Brain pericyte (primary cell): ENCODE measurements around the gene ACP4.
"Not testable (repeated sequence)": the region's sequence is repeated elsewhere in the genome, so short reads cannot be mapped to it uniquely, and the experiment has no call there.

Experiments used
- DNase-seq: peaks from one replicate; pipeline ENCODE4 v3.0.0-alpha.2; 2012; ENCODE audit warnings: low read depth, low spot score

ACP4 gene, protein sequence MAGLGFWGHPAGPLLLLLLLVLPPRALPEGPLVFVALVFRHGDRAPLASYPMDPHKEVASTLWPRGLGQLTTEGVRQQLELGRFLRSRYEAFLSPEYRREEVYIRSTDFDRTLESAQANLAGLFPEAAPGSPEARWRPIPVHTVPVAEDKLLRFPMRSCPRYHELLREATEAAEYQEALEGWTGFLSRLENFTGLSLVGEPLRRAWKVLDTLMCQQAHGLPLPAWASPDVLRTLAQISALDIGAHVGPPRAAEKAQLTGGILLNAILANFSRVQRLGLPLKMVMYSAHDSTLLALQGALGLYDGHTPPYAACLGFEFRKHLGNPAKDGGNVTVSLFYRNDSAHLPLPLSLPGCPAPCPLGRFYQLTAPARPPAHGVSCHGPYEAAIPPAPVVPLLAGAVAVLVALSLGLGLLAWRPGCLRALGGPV

GRCh38 chr19:50790396-50790795 lies at the start of gene ACP4:
Gene ACP4, plus strand, starts transcription at chr19:50790415. Its CDS starts 0 bp downstream, at chr19:50790415.
- DNase-seq: no peak

- no peak for DNase-seq
Observed at GRCh38 chr19:50741179-50741933, 48.9 kb upstream of the ACP4 start.

DNA sequence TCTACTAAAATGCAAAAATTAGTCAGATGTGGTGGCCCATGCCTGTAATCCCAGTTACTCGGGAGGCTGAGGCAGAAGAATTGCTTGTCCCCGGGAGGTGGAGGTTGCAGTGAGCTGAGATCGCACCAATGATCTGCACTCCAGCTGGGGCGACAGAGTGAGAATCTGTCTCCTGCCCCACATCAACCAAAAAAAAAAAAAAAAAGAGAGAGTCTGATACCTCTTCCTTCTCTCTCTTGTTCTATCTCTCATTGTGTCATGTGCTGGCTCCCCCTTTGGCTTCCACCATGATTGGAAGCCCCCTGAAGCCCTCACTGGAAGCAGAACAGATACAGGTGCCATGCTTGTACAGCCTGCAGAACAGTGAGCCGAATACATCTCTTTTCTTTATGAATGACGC lies 46.7 kb upstream of the ACP4 start:
- DNase-seq: no peak

DNA sequence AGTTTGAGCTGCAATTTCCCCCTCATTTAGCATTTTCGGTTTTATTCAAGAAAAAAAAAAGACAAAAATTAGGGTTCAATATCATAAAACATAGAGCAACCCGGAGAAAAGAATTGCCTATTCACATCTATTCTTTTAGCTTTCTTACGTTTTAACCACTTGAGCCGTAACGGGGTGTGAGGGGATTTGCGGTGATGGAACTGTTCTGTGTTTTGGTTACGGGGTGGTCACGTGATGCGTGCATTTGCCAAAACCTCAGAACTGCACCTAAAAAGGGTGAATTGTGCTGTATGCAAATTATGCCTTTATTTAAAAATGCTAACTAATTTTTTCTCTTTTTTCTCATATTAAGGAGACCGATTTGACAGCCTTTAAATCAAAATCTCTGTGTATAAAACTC lies 45.0 kb upstream of the ACP4 start:
- no peak for DNase-seq

- not testable (repeated sequence) for DNase-seq
Observed at GRCh38 chr19:50747141-50747540, 43.1 kb upstream of the ACP4 start.

DNA sequence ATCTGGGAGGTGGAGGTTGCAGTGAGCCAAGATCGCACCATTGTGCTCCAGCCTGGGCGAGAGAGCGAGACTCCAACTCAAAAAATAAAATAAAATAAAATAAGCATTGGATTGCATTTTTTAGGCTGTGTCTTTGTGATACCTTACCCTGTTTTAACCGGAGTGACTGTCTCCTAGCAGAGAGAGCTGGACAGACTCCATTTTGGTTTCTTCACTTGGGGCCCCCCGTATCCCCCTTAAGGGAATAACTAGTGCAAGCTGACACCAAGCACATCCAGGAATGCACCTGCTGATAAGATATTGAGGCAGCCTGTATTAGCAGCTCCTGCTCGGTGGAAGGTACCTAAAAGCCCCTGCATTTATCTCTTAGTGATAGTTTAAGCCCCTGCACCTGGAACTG lies 40.7 kb upstream of the ACP4 start:
- DNase-seq: no peak

DNA sequence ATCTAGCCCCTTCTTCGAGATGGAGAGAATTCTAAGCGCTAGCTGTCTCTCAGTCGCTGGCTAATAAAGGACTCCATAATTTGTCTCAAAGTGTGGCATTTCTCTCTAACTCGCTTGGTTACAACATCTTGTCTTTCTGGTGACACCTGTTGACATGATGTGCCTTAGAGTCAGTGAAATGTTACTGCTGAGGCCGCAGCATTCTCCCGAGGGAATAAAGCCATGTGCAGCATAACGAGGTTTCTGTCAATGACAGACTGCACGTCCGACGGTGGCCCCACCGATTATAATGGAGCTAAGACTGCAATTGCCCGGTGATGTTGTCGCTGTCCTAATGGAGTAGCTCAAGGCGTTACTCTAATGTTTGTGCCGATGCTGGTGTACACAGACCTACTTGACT lies 40.2 kb upstream of the ACP4 start:
- DNase-seq: no peak

DNA sequence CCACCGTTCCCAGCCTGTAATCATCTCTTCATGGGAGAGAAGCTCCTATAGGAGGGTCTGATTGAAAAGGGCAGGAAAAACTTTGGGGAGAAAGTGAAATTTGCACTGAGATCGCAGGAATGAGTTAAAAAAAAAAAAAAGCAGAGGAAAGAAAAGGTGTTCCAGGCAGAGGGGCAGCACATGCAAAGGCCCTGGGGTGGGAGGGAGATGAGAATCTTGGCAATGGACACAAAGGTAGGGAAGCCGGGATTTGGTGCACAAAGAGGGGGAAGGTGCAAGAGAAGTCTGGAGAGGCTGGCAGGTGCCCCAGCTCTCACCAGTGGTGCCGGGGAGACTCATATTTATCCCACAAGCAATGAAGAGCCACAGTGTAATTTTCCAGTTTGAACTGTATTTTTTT lies 36.3 kb upstream of the ACP4 start:
- no peak for DNase-seq

DNA sequence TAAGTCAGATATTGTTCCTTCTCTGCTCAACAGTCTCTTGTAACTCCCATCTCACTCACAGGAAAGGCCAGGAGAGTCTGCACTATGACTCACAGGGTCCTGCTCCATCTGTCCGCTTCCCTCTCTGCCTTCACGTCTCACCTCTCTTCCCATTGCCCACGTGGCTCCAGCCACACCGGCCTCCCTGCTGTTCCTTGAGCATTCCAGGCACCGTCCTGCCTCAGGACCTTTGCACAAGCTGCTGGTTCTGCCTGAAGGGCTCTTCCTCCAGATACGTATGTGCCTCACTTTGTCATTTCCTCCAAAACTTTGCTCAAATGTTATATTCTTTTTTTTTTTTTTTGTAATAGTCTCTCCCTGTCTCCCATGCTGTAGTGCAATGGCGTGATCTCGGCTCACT lies 34.0 kb upstream of the ACP4 start:
- DNase-seq: not testable (repeated sequence)

DNA sequence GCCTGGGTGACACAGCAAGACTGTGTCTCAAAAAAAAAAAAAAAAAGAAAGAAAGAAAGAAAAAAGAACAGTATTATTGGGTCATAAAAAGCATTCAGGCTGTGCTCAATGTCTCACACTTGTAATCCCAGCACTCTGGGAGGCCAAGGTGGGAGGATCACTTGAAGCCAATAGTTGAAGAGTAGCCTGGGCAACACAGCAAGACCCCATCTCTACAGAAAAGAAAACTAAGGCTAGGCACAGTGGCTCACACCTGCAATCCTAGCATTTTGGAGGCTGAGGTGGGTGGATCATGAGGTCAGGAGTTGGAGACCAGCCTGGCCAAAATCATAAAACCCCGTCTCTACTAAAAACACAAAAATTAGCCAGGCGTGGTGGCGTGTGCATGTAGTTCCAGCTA lies 32.6 kb upstream of the ACP4 start:
- DNase-seq: not testable (repeated sequence)

GRCh38 chr19:50759076-50759475 lies 31.1 kb upstream of the ACP4 start:
- DNase-seq: not testable (repeated sequence)

GRCh38 chr19:50759886-50760285 lies 30.3 kb upstream of the ACP4 start:
- no peak for DNase-seq

DNA sequence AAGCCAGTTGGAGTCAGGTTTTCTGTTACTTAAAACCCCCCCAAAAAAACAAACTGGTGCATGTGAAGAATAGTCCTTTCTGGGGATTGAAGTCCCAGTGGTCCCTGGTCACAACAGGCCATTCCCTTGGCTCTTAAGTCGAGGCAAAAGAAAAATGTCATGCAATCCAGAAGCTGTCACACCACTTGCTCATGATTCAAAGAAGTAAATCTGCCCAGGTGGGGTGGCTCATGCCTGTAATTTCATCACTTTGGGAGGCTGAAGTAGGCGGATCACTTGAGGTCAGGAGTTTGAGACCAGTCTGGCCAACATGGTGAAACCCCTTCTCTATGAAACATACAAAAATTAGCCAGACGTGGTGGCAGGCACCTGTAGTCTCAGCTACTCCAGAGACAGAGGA lies 28.7 kb upstream of the ACP4 start:
- not testable (repeated sequence) for DNase-seq

DNA sequence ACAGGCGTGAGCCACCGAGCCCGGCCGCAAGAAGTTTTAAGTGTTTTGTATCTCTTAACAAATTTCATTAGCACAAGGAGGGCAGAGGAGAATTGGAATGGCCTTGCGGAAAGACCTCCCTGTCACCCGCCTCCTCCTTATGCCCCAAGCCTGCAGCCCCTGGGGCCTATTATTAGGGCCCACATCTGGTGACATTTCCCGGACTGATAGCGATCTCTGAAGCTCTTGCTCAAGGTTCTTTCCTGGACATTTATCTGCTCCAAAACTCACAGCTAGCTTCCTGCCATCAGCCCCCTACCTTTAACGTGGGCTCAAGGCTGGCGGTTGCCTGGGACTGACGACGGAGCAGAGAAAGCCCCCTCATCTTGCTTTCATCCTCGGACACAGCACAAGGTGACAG lies 26.7 kb upstream of the ACP4 start:
- DNase-seq: not testable (repeated sequence)

- no peak for DNase-seq
Observed at GRCh38 chr19:50764409-50764808, 25.8 kb upstream of the ACP4 start.

GRCh38 chr19:50766746-50767145 lies 23.5 kb upstream of the ACP4 start:
- not testable (repeated sequence) for DNase-seq

GRCh38 chr19:50767263-50767662 lies 23.0 kb upstream of the ACP4 start:
- not testable (repeated sequence) for DNase-seq

DNA sequence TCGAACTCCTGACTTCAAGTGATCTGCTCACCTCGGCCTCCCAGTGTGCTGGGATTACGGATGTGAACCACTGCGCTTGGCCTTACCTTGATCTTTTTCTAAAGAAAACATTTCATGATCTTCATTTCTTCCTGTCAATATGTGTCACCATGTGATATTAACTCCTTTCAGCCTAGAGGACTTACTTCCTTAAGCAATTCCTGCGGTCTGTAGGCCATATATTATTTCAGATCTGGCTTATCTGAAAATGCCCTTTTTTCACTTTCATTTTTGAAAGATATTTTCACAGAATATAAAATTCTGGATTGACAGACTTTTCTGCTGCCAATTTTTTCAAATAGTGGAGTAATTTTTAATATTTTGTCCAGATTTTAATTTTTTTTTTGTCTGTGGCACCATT lies 21.9 kb upstream of the ACP4 start:
- no peak for DNase-seq

GRCh38 chr19:50770164-50770563 lies 20.1 kb upstream of the ACP4 start, which contains the start of gene GPR32:
Gene GPR32, plus strand, starts transcription at chr19:50770464. Its CDS starts 137 bp downstream, at chr19:50770601.
- not testable (repeated sequence) for DNase-seq

DNA sequence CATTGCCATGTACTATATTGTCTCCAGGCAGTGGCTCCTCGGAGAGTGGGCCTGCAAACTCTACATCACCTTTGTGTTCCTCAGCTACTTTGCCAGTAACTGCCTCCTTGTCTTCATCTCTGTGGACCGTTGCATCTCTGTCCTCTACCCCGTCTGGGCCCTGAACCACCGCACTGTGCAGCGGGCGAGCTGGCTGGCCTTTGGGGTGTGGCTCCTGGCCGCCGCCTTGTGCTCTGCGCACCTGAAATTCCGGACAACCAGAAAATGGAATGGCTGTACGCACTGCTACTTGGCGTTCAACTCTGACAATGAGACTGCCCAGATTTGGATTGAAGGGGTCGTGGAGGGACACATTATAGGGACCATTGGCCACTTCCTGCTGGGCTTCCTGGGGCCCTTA lies 19.3 kb upstream of the ACP4 start:
- DNase-seq: no peak

DNA sequence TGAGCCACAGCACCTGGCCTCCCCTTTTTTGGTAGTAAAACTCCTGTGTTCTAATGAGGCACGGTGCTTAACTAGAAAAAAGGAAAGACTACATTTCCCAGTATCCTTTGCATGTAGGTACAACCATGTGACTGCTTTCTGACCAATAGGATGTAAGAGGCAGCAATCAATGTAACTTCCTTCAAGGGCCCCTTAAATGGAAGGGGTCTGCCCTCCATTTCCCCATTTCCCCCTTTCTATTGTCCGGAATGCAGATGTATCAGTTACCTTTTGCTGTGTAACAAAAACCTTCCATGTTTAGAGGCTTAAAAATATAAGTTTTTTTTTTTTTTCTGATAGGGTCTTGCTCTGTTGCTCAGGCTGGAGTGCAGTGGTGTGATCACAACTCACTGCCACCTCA lies 17.7 kb upstream of the ACP4 start:
- no peak for DNase-seq

GRCh38 chr19:50772912-50773311 lies 17.3 kb upstream of the ACP4 start:
- not testable (repeated sequence) for DNase-seq

DNA sequence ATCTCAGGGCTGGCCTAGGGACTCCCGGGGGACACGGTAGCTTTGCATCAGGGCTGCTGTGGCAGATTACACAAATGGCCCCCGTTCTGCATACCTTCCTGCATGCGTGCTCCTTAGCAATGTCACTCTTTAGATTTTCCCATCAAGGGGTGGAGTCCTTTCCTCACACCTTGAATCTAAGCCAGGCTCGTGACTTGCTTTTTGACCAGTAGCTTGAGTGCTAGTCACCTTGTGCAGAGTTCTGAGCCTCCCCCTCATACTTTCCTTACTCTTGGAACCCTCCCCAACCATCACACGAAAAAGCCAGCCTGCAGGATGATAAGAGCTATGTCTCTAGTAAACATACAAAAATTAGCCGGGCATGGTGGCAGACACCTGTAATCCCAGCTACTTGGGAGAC lies 16.8 kb upstream of the ACP4 start:
- not testable (repeated sequence) for DNase-seq
